ENCODE measurements around the gene MGAT5B.

- no peak for TF ChIP-seq POLR2AphosphoS5 (IDR thresholded peaks at IDR 0.05; ENCODE audit: low read depth)
- TF ChIP-seq, protein P1, sequence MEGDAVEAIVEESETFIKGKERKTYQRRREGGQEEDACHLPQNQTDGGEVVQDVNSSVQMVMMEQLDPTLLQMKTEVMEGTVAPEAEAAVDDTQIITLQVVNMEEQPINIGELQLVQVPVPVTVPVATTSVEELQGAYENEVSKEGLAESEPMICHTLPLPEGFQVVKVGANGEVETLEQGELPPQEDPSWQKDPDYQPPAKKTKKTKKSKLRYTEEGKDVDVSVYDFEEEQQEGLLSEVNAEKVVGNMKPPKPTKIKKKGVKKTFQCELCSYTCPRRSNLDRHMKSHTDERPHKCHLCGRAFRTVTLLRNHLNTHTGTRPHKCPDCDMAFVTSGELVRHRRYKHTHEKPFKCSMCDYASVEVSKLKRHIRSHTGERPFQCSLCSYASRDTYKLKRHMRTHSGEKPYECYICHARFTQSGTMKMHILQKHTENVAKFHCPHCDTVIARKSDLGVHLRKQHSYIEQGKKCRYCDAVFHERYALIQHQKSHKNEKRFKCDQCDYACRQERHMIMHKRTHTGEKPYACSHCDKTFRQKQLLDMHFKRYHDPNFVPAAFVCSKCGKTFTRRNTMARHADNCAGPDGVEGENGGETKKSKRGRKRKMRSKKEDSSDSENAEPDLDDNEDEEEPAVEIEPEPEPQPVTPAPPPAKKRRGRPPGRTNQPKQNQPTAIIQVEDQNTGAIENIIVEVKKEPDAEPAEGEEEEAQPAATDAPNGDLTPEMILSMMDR (conservative IDR thresholded peaks at IDR 0.05; ENCODE audit: low read depth in 2 of 2) = no peak
- TF ChIP-seq EZH2phosphoT487 (IDR thresholded peaks at IDR 0.05; ENCODE audit: unreplicated experiment) = no peak
- TF ChIP-seq, protein P2, sequence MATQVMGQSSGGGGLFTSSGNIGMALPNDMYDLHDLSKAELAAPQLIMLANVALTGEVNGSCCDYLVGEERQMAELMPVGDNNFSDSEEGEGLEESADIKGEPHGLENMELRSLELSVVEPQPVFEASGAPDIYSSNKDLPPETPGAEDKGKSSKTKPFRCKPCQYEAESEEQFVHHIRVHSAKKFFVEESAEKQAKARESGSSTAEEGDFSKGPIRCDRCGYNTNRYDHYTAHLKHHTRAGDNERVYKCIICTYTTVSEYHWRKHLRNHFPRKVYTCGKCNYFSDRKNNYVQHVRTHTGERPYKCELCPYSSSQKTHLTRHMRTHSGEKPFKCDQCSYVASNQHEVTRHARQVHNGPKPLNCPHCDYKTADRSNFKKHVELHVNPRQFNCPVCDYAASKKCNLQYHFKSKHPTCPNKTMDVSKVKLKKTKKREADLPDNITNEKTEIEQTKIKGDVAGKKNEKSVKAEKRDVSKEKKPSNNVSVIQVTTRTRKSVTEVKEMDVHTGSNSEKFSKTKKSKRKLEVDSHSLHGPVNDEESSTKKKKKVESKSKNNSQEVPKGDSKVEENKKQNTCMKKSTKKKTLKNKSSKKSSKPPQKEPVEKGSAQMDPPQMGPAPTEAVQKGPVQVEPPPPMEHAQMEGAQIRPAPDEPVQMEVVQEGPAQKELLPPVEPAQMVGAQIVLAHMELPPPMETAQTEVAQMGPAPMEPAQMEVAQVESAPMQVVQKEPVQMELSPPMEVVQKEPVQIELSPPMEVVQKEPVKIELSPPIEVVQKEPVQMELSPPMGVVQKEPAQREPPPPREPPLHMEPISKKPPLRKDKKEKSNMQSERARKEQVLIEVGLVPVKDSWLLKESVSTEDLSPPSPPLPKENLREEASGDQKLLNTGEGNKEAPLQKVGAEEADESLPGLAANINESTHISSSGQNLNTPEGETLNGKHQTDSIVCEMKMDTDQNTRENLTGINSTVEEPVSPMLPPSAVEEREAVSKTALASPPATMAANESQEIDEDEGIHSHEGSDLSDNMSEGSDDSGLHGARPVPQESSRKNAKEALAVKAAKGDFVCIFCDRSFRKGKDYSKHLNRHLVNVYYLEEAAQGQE (IDR thresholded peaks at IDR 0.05; ENCODE audit: unreplicated experiment) = no peak
- TF ChIP-seq EZH2 (IDR thresholded peaks at IDR 0.05; ENCODE audit: low read depth, unreplicated experiment) = no peak
- no peak for TF ChIP-seq JUNB (IDR thresholded peaks at IDR 0.05; ENCODE audit: unreplicated experiment)
- no peak for TF ChIP-seq NANOG (IDR thresholded peaks at IDR 0.05; ENCODE audit: borderline replicate concordance)
- TF ChIP-seq ZNF331 (CRISPR knock-in tag; IDR thresholded peaks at IDR 0.05; ENCODE audit: low read depth) = no peak
- TF ChIP-seq, protein P3, sequence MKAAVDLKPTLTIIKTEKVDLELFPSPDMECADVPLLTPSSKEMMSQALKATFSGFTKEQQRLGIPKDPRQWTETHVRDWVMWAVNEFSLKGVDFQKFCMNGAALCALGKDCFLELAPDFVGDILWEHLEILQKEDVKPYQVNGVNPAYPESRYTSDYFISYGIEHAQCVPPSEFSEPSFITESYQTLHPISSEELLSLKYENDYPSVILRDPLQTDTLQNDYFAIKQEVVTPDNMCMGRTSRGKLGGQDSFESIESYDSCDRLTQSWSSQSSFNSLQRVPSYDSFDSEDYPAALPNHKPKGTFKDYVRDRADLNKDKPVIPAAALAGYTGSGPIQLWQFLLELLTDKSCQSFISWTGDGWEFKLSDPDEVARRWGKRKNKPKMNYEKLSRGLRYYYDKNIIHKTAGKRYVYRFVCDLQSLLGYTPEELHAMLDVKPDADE (IDR thresholded peaks at IDR 0.05) = no peak
Measured at GRCh38 chr17:76902476-76902875, 34.3 kb downstream of the MGAT5B start.
